MV-4-11 (cell line): ENCODE measurements around the gene VLDLR.

ENCODE experiments used
- DNase-seq: peaks from one replicate; lab custom pipeline; 2025; lab: John Stamatoyannopoulos, UW

VLDLR gene

GRCh38 chr9:2621722-2622460 lies at the start of gene VLDLR:
Gene VLDLR (plus strand): TSS chr9:2621787. CDS start chr9:2622190, 403 bp downstream.
- peak; percentile 36 for DNase-seq

GRCh38 chr9:2574203-2574602 lies 47.4 kb upstream of the VLDLR start:
- DNase-seq, result no peak

GRCh38 chr9:2576631-2577030 lies 45.0 kb upstream of the VLDLR start:
- no peak for DNase-seq

GRCh38 chr9:2583308-2584013 lies 38.1 kb upstream of the VLDLR start:
- DNase-seq, result peak; percentile 84

- DNase-seq, result no peak
Measured at GRCh38 chr9:2591967-2592366, 29.6 kb upstream of the VLDLR start.

GRCh38 chr9:2593744-2594143 lies 27.8 kb upstream of the VLDLR start:
- DNase-seq, result peak; percentile 80

- DNase-seq, result no peak
Measured at GRCh38 chr9:2595973-2596372, 25.6 kb upstream of the VLDLR start.

GRCh38 chr9:2597483-2597882 lies 24.1 kb upstream of the VLDLR start:
- DNase-seq, result peak; percentile 36

GRCh38 chr9:2599896-2600295 lies 21.7 kb upstream of the VLDLR start:
- no peak for DNase-seq

GRCh38 chr9:2600307-2600706 lies 21.3 kb upstream of the VLDLR start:
- DNase-seq, result no peak

- peak; percentile 38 for DNase-seq
Measured at GRCh38 chr9:2601785-2602378, 19.7 kb upstream of the VLDLR start.

- peak; percentile 63 for DNase-seq
Measured at GRCh38 chr9:2602704-2603116, 18.9 kb upstream of the VLDLR start.

GRCh38 chr9:2603621-2604020 lies 18.0 kb upstream of the VLDLR start:
- DNase-seq, result no peak

- no peak for DNase-seq
Measured at GRCh38 chr9:2605246-2605645, 16.3 kb upstream of the VLDLR start.

GRCh38 chr9:2608276-2608675 lies 13.3 kb upstream of the VLDLR start:
- no peak for DNase-seq

- DNase-seq, result no peak
Measured at GRCh38 chr9:2610985-2611384, 10.6 kb upstream of the VLDLR start.

- no peak for DNase-seq
Measured at GRCh38 chr9:2611961-2612360, 9.6 kb upstream of the VLDLR start.

- DNase-seq, result no peak
Measured at GRCh38 chr9:2613730-2614271, 7.8 kb upstream of the VLDLR start.

- DNase-seq, result no peak
Measured at GRCh38 chr9:2615497-2615896, 6.1 kb upstream of the VLDLR start.

GRCh38 chr9:2616692-2617377 lies 4.8 kb upstream of the VLDLR start:
- no peak for DNase-seq

- no peak for DNase-seq
Measured at GRCh38 chr9:2618289-2618688, 3.3 kb upstream of the VLDLR start.
